HG02763 (cell line): ENCODE measurements around the gene TUT4.

ENCODE experiments used
- ATAC-seq: cut with Tn5 transposase; IDR thresholded peaks from one replicate; pipeline ENCODE4 v1.9.1; 2021; ENCODE audit warnings: mild to moderate bottlenecking, moderate library complexity; ENCODE audit not compliant: unreplicated experiment

Gene TUT4

DNA sequence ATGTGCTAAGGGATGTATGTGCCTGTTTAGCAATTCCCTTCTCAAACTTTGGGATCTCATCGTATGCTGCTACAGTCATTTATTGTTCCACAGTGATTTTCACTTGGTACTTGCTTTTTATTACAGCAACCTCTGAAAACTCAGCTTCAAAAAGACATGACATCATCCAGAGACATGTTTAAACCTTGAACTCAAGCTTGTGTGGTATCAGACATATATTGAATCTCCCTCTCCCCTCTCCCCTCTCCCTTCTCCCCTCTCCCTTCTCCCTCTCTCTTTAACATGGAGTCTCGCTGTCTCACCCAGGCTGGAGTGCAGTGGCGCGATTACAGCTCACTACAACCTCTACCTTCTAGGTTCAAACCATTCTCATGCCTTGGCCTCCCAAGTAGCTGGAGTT, 19.5 kb upstream of the TUT4 start:
- ATAC-seq = no peak

DNA sequence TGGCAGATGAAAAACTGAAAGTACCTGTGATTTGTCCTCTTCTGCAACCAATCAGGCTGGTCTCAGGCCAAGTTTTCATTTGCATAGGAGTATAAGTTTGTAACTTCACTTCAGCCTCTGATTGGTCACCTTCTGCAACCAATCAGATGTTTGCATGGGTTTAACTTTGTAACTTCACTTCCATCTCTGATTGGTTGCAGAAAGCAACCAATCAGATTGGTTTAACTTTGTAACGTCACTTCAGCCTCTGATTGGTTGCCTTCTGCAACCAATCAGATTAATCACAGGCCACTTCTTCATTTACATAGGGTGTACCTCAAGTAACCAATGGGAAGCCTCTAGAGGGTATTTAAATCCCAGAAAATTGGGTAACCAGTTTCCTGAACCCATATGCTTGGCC, 18.9 kb upstream of the TUT4 start:
- ATAC-seq = no peak

DNA sequence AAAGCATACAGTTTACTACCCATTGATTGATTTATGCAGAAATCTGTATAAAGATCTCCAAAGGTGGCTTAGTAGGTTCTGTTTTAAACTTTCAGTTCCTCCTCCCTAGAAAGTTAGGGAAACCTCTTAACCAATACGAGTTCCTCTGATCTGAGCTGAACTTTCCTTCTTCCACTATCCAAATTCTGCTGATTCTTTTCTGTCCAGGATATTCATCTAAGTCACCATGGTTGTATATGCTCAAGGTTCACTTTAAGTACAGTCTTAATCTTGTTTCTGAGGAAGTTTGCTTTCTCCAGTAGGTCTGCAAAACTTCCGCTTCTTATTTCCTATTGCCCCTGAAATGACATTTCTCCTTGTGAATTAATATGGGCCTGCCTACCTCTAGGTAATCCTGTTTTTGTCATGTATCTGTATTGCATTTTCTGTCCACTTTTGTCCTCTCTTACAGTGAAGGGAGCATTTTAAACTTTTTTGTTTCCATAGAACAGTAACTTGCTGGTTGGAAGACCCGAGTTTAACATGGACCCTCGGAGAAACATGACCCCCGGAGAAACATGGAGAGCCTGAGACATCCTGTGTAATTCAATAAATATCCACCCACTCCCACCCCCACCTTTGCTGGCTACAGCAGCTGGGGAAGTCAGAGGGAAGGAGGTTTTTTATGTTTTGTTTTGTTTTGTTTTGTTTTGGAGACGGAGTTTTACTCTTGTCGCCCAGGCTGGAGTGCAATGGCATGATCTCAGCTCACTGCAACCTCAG, 16.7 kb upstream of the TUT4 start:
- no peak for ATAC-seq

DNA sequence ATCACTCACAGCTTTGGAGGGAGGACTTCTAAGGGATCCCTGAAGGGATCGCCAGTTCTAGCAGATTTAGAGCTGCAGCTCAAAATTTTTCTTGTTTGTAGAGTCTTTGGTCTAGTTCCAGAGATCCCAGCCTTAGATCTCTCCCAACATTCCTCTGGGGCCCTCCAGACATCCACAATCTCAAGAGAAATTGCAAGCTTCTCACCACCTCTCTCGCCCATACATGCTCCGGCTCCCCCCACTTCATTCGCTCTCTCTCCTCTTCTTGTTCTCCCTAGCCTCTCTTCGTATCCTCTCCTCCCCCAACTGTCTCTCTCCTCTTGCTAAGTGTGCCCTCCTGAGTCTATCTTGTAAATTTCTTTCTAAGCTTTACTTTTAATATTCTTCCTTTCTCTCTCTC, 15.1 kb upstream of the TUT4 start:
- ATAC-seq = no peak

DNA sequence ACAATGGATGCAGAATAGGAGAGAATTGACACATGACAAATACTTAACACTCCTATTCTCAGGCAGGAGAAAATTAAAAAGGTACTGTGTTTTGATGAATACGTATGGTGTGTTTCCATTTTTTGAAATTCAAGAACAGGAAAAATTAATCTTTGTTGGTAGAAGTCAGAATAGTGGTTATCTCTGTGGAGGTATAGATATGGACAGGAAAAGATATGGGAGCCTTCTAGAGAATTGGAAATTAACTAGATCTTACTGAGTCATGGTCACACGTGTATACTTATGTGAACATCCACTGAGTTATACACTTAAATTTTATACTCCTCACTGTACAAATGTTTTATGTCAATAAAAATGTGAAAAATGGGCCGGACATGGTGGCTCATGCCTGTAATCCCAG, 9.9 kb upstream of the TUT4 start:
- ATAC-seq = no peak

DNA sequence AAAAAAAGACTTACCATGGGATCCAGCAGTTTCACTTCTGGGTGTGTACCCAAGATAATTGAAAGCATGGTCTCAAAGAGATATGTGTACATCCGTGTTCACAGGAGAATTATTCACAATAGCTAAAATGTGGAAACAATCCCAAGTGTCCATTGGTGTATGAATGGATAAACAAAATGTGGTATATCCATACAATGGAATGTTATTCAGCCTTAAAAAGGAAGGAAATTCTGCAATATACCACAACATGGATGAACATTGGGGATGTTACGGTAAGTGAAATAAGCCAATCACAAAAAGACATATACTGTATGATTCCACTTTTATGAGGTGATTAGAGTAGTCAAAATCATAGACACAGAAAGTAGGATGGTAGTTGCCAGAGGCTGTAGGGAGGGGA, 7.0 kb upstream of the TUT4 start:
- no peak for ATAC-seq

DNA sequence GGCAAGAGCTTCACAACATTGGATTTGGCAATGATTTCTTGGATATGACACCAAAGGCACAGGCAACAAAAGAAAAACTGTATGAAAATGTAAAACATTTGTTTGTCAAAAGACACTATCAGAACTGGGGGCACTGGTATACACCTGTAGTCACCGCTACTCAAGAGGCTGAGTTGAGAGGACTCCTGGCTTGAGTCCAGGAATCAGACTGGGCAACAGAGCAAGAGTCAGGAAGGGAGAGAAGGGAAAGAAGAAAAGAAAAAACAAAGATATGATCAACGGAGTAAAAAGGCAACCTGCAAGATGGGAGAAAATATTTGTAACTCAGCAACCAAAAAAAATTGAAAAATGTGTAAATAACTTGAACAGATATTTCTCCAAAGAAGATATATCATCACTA, 6.0 kb upstream of the TUT4 start:
- ATAC-seq = no peak

DNA sequence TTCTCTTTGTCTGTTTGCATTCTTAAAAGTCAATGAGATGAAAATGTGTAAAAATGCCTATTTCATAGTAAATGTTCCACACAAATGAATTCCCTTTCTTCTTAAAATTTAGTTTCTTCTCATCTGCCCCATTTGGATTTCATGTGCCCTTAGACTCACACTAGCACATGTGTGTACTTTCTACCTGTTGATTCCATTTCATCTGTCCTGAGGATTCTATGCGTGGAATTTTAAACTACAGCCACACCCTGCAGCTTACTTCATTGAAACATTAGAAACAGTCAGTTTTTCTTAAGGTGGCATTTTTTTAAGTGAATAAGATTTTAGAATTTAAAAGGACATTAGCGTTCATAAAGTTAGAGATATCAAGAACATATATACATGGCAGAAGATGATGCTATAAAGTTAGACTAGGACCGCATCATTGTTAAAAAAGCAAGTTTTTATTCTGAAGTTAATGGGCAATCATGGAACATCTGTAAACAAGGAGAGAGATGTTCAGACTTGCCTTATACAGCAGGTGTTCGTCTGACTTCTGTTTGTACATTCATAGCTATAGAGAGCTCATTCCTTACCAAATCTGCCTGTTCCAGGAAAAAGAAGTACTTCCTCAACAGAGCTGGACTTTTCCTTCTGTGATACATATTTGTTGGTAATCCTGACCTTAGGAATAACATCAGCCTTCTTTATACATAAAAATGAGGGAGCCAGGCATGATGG, 3.9 kb upstream of the TUT4 start:
- ATAC-seq = no peak

DNA sequence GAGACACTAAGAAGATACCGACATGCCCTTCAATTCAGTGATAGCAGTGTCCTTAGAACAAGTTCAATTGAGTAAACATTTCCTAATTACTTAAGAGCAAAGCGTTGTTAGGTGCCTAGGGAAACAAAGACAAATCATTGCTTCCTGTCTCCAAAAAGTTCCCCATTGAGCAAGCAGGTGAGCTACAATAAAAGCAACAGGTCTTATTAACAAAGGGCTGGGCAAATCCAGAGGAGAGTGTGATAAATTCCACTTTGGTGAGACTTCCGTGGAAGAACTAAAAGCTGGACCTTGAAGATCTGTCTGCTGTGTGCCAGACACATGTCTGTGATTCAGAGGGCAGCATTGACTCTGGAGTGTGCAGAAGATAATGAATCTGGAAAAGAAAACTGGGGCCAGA, 1.9 kb upstream of the TUT4 start:
- ATAC-seq = no peak

DNA sequence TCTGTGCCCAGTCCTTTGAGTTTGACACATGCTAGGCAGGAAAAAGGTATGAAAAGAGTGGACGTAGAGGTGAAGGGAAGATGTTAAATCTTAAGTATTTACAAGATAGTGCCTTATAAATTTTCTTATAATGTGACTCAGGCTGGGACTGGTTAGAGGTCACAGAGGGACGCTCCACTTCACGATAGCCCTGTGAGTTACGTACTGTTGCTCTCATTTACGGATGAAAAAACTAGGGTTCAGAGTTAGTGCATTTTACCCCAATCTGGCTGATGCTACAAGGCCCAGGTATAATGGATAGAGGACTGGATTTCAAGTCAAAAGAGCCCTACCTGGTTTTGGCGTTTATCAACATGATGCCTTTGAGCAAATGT, 1.4 kb upstream of the TUT4 start:
- ATAC-seq = no peak

DNA sequence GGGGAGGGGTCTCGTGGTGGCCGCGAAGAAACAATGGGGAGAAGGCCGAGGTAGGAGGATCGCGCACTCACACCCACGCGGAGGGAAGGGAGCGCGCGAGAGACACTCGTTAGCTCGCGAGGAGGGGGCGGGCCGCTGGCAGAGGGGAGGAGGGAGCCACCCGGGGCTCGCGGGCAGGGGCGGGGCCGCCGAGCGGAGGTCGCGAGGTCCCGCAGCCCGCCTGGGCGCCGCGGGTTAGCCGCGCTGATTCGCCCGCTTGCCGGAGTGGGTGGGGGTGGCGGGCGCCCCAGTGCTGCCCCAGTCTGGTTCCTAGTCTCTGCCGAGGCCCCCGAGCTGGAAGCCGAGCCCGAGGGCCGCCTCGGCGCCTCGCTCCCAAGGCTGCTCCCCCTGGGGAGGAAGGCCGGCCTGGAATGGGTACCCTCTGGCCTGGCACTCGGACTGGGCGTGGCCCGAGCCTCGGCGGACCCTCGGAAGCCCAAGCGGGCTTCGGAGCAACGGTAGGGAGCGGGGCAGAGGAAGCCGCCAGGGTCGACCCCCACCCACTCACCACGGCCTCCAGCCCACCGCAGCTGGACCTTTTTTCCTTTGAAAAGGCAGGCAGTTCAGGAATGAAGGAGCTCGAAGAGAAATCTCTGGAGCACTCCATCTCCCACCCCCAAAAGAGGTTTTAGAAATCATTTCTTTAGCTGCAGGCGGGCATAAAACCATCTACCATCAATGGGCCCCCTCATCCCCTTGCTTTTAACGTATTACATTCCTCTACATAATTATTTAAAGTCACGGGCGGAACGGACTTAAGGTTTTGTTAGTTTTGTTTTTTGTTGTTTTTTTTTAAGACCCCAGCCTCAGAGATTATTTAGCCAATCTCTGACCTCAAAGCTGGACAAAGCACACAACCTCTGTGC, 722 bp upstream of the TUT4 start:
- peak; percentile 70 for ATAC-seq

DNA sequence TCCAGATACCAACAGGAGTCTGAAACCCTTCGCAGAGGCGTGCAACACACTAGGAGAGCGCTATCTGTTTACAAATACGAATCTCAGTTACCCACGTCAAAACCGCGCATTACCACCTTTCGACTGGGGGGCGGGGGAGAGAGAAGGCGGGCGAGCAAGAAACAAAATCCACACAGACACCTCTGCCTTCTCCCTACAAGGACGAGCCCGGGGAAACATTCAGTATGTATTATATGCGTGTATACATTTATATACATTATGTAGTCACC, 722 bp downstream of the TUT4 start:
- peak; percentile 29 for ATAC-seq

DNA sequence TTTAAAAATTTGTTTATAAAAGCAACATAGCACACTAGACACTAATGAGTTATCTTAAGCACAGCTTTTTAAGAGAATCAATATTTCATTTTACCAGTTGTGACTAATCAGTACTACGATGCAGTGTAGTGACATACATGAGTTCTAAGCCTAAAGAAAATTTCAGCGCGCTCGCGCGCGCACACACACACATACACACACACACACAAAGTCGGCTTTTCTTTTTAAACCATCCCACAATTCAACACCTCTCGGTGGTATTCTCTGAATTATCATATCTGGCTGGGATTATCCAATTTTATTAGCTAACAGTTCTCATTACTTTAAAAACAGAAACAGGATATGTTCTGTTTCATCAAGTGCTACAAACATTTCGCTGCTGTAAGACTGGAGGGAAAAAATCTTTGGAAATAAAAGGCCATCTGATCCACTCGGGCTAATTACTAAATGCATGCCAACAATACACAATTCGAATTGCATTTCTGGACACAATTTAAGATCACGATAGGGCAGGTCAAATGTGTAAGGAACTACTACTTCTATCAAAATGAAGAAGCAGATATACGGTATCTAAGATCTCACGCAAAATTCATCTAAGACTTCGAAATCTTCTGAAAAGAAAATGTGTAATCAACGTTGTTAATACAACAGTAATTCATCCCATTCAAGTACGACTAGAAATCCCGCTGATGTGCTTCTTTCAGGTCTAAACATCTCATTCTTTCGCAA, 1.2 kb downstream of the TUT4 start:
- ATAC-seq = no peak

DNA sequence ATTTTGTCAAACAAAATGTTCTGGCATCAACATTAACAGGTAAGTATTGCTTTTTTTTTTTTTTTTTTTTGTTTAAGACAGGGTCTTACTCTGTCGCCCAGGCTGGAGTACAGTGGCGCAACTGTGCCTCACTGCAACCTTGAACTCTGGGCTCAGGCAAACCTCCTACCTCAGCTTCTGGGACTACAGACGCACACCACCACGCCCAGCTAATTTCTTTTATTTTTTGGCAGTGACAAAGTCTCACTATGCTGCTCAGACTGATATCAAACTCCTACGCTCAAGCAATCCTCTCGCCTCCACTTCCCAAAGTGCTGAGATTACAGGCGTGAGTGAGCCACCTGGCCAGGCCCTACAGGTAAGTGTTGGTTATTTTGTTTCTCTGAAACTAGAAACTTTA, 2.4 kb downstream of the TUT4 start:
- no peak for ATAC-seq

DNA sequence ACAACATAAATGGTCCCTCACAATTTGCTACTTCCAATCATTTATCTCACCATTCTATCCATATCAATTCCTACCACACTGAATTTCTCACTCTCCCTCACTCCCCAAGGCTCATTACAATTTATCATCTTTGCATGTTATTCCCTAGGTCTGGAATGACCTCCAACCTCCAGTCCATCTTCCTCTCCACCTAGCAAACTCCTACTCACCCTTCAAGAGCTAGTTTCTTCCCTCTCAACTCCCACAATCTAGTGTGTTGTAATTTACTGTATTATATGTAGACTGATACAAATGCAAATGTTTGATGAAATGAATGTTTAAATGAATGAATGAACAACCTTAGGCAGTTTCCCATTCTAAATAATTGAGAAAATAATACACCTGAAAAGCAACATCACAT, 3.6 kb downstream of the TUT4 start:
- no peak for ATAC-seq

DNA sequence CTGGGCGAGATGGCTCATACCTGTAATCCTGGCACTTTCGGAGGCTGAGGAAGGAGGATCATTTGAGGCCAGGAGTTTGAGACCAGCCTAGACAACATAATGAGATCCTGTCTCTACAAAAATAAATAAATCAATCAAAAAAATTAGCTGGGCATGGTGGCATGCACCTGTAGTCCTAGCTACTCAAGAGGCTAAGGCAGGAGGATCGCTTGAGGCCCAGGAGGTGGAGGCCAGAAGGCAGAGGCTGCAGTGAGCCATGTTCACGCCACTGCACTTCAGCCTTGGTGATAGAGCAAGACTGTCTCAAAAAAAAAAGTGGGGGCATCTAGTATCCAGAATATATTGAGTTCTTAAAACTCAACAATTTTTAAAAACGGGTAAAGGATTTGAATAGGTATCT, 6.0 kb downstream of the TUT4 start:
- ATAC-seq = no peak

DNA sequence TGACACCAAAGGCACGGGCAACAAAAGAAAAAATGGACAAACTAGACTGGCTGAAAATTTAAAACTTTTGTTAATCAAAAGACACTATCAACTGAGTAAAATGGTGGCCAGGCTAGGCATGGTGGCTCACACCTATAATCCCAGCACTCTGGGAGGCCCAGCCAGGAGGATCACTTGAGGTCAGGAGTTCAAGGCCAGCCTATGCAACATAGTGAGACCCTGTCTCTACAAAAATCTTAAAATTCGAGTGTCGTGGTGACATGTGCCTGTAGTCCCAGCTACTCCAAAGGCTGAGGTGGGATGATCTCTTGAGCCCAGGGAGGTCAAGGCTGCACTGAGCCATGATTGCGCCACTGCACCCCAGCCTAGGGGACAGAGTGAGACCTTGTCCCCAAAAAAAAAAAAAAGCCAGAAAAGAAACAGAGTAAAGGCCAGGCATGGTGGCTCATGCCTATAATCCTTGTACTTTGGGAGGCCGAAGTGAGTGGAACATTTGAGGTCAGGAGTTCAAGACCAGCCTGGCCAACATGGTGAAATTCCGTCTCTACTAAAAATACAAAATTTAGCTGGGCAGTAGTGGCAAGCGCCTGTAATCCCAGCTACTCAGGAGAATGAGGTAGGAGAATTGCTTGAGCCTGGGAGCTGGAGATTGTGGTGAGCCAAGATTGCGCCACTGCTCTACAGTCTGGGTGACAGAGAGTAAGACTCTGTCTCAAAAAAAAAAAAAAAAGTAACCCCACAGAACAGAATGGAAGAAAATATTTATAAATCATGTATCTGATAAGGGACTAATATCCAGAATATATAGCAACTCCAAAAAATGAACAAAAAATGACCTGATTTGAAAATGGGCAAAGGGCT, 8.0 kb downstream of the TUT4 start:
- ATAC-seq = no peak

DNA sequence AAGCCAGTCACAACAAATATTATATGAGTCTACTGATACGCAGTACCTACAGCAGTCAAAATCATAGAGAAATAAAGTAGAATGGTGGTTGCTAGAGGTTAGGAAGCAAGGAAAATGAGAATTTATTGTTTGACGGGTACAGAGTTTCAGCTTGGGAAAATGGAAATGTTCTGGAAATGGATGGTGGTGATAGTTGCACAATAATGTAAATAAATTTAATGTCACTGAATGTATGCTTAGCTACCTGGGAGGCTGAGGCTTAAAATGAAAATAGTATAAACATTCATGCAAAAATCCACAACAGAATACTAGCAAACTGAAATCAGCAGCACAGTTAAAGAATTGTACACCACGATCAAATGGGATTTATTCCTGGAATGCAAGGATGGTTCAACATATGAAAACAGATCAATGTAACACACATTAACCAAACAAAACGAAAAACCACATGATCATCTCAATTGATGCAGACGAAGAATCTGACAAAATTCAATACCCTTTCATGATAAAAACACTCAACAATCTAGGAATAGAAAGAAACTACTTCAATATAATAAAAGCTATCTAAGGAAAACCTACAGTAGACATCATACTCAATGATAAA, 10.7 kb downstream of the TUT4 start:
- no peak for ATAC-seq

DNA sequence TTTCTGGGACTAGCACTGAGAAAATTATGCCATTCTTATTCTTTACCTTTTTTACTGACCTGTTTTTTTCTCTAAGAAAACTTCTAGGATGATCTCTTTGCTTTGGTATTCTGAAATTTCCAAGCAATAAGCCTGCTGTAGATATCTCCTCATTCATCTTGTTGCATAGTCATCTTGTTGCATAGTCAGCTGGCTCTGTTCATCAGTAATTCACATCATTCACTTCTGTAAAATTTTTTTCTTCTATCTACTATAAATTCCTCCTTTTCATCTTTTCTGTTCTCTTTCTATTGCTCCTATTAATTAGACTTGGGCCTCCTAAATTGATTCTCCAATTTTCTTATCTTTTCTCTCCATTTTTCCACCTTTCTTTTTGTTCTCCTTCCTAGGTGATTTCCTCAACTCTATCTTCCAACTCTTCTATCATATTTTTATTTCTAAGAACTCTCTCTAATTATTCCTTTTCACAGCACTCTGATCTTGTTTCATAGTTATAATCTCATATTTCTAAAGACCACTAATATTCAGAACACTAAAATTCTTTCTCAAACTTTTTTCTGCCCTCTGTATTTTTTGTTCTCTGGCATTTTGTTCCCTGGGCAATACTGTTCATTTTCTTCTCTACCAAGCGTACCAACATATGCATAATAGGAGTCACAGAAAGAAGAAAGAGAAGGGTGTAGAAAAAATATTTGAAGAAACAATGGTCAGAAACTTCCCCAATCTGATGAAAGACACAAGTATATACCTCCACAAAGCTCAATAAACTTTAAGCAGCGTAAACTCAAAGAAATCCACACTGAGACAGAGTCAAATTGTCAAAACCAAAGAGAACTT, 17.7 kb downstream of the TUT4 start:
- no peak for ATAC-seq
